HG03135 (cell line): ENCODE results near the gene BARHL2.

Experiments used
- ATAC-seq: cut with Tn5 transposase; IDR thresholded peaks from one replicate; pipeline ENCODE4 v1.9.1; 2021; ENCODE audit warnings: mild to moderate bottlenecking, moderate library complexity; ENCODE audit not compliant: unreplicated experiment

BARHL2 gene

GRCh38 chr1:90724926-90725656 is 8.0 kb upstream of the BARHL2 start:
- no peak for ATAC-seq

DNA sequence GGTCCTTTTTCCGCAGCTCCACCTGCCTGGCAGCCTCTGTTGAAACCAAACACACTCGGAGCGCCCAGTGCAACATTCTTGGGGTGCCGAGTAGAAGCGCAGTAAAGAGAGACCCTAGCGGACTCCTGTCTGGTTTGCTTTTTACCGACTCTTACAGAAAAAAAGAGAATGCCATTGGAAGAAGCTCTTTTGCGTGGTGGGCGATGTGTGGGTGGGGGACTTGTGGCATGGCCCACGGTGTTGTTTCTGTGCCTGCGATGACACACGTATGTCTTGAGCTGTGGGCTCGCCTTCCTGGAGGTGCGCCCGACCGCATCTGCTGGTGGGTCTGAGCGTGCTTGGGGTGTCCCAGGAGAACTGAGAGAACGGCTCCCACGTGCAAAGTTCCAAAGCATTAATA is 7.3 kb upstream of the BARHL2 start:
- ATAC-seq = no peak

DNA sequence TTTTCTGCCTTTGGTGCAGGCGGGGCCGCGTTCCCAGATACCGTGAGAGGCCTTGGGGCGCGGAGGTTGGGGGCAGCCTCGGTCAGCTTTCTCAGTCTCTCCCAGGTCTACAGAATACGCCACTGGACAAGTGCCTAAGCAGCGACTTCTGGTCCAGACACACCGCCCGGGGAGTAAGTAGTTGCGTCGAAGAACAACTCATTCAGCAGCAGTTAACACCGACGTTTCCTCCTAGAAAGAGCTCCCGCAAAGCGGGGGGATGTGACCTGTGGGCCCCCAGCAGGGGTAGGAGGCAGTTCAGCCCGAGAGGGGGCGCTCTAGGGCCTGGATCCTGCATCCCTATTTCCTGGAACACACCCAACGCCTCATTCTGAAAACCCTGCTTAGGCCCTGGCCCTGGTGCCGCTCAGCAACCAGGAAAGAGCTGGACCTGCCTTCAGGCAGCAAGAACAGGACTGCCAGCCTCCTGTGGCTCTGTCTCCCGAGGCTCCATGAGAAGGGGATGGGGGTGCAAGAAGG is 6.5 kb upstream of the BARHL2 start:
- ATAC-seq = no peak

DNA sequence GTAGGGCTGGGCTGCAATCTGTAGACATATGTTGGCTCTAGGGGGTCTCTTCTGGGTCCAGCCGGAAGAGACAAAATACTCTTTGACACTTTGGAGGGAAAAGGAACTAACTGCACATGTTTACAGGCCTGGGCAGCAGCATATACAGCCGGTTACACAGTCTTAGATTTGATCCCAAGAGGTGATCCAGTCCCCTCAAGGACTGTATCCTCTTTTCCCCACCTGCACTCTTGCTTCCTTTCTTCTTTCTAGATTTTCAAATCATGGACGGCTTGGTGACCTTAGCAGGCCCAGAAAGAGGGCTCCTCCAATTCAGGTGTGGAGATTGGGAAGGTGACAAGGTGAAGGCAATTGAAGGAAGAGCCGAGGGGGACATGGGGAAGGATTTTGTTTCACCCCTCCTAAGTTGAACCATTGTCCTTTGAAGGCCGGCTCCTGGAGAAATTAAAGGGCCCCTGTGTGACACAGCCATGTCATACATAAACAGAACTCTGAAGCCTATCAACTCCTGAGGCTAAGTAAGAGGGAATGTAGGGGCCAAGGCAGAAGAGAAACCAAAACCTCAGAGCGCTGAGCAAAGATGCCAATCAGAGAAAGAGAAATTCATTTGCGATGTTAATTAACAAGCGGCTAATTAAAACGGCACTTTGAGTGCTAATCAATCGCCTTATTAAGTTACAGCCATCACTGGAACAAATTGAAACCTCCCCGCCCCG is 5.9 kb upstream of the BARHL2 start:
- ATAC-seq = no peak

DNA sequence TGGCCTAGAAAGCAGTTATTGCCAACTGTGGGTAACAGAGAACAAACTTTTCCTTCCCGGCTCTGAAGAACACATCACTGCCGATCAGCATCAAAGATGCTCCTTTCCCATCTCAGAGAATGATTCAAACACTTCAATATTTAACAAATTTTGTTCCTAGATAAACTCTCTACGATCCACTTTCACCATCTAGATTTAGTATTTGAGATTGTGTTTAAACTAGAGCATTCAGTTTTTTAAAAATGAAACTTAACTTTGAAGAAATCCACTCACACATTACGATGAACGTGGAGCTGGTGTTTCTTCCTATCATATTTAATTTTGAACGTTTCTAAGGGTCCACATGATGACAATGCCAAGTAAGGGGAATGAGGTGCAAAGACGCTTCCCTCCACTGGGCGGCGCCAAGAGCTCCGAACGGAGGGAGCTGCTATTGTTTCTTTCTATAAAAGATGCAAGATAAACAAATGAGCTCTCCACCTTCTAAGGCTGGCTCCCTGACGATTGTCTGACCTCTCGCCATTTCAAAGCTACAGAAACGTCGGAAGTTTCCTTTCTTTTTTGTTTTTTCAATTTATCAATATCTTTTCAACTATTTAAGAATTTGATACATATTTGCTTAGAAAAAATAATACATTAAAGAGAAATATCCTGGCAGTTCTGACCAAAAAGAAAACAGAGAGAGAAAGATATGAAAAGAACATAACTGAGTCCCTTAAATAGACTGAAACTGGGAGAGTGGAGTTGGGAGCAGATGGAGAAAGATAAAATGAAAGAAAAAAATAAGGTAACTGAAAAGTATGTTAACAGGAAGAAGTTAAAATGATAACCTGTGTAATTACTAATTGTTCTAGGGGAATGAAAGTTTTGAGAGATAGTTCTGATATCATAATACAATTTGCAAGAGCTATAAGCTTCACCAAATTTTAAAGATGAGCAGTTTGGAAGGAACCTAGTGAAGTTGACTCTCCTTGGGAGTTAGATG is 4.4 kb upstream of the BARHL2 start:
- no peak for ATAC-seq

DNA sequence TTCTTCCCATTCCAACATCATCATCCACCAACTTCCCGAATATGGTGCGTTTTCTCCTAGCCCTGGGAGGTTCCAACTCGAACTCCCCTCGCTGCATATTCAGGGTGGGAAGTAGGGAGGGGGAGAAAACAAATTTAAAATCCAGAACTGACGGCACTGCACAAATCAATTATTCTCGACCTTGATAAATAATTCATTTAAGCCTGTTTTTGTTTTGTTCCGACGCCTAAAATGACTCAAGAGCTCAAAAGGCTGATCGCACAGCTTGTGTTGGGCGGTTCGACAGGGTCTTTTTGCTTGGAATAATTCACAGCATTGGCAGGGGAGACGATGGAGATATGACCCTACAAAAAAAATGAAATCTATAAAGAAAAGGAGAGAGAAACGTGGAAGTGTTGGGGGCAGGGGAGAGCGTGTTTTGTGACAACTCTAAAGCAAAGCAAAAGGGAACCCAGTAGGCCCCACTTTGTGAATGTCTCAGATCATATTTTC is 3.1 kb upstream of the BARHL2 start:
- no peak for ATAC-seq

DNA sequence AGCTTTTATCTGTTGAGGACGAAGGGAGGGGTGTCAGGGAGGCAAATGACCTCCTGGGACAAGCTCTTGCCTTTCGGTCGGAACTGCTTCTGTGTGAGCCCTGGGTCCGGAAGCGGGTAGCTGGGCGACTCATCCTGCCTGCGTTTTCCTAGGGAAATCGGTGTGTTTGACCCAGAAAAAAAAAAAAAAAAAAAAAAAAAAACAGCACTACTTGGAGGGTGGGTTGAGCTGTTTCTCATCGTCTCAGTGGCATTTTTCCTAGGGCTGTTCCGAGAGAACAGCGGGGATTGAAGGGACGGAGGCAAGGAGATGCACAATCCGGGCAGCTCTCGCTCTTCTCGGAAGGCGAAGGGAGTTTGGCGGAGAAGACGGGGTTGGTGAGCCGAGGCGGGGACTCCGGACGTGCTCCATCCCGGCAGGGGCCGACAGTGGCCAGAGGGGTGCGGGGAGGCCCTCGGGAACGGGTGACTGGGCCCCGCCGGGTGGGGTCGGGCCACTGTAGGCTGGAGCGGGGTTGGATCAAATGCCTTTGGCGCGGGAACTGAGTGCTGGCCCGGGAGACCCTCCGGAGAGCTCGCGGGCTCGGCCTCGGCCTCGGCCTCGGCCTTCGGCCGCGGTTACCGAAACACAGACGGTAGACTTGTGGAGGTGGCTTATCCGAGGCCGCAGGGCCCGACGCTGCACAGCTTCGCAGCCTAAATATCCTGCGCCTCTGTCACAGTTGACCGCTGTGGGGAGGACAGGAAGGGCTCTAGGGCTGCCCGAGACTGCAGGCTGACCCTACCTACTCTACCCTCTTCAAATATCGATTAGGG is 2.4 kb upstream of the BARHL2 start:
- ATAC-seq = no peak

DNA sequence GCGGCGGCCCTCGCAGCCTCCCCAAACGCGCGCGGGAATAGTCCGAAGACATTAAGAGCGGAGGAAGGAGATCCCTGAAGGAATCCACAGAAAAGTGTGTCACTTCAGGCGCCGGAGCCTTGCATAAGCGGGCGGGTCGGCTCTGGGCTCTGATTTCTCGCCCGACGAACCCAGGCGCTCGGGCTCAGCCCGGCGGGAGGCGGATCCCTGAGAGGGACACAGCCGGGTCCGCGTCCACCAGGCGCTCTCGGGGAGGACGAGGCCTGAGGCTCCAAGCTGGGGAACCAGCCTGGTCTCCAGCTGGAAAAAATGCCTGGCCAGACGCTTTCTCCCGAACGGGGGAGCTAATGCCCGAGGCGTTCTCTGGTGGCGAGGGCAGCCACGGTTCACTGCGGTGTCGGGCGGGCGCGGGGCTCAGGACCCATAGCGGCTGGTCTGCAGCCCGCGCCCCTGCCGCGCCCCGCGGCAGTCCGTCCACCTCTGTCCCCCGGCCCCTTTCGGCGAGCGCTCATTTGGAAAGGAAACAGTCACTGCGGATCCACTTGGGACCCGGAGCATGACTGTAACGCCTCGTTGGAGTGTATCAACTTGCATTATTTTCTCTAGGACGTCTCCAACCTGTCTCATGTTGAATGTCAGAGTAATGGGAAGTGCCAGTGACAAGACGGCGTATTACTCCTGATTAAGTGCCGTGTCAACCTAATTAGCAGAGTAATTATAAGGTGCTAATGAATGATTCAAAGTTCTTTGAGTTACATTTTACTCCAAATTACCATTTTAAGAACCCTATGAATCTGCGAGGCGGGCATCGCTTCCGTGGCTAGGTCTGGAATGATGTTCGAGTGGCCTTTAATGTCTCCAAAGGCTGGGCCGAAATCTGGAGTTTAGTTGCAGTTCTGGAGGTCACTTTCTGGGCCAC is 1.6 kb upstream of the BARHL2 start:
- no peak for ATAC-seq

DNA sequence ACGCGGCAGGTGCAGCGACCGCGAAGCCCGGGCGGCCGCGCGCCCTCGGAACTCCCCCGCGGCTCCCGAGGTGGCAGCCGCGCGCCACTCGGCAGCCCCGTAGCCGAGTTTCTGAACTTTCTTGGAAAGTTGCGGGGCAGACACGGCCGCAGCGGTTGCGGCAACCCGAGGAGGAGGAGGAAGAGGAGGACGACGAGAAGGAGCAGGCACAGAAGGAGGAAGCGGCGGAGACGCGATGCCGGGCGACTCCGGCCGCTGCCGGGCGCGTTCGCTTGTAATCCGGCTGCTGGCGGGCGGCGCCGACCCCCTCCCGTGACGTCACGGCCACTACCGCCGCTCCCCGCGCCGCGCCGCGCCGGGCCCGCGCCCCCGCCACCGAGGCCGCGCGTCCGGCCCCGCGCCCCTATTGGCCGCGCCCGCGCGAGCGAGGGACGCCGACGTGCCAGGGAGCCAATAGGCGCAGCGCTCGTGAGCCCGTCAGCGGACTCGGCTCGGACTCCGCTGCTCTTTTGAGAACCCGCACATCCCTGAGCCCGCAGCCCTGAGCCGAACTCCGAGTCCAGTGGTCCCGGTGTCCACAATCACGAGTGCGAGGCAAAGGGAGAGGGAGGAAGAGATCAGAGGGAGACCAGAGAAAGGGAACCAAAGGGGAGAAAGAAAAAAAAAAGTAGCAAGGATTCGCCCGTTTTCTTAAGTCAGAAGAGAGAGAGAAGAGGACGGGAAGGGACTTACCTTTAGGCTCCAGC is 736 bp upstream of the BARHL2 start:
- no peak for ATAC-seq

DNA sequence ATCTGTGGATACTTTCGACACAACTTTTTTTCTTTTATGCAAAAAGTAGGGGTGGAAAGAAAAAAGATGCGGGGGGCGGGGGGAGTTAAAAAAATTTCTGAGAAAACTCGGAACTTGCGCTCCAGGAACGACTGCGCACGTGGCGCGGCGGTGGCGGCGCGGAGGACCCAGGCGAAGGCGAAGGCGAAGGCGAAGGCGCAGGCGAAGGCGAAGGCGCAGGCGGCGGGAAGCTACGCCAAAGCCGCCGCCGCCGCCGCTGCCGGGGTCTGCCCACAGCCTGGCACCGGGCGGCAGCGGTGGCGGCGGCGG is 208 bp upstream of the BARHL2 start:
- ATAC-seq = no peak

DNA sequence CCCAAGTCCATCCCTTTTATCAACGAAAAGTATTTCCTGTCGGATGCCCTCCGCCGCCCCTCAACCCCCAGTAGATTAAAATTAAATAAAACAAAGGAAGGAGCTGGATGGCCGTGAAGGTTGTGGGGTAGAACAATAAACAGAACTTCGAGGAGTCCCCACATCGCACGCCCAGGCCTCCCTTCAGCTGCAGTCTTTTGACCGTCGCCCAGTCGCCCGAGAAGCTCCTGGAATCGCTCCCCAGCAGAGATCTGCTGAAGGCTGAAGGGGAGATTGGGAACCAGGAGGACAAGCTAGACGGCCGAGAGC is 905 bp downstream of the BARHL2 start:
- no peak for ATAC-seq

DNA sequence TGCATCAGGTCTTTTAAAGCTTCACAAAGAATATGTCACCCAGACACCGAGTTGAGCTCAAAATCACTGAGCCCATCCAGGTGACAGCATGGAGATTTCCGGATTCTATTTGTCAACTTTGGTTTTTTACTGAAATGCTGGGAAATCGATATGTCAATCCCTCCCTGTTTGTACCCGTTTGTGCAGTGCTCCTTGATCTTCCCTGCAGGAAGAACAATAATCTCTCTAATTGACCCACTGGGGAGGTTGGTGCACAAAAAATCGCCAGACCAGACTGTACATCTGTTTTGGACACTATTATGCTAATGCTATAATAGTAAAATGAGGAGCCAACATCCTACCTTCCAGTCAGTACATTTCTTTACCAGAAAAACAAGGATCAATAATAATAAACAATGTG is 1.8 kb downstream of the BARHL2 start:
- ATAC-seq = no peak

DNA sequence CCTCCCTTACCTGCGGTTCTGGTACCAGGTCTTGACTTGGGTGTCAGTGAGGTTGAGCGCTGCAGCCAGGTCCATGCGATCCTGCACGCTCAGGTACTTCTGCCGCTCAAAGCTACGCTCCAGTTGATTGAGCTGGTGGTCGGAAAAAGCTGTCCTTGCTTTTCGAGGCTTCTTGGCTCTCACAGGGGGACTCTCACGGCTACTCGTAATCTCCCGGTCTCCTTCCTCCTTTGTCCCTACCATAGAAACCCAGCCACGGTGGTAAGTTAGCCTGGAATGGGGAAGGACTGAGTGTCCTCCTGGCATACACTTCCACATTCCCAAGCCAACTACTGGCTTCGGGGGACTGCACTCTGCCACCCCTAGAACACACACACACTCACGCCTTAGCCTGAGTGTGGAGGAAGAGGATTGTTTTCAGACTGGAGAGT is 2.6 kb downstream of the BARHL2 start:
- no peak for ATAC-seq

- ATAC-seq = no peak
Observed at GRCh38 chr1:90713741-90714509, 3.2 kb downstream of the BARHL2 start.

DNA sequence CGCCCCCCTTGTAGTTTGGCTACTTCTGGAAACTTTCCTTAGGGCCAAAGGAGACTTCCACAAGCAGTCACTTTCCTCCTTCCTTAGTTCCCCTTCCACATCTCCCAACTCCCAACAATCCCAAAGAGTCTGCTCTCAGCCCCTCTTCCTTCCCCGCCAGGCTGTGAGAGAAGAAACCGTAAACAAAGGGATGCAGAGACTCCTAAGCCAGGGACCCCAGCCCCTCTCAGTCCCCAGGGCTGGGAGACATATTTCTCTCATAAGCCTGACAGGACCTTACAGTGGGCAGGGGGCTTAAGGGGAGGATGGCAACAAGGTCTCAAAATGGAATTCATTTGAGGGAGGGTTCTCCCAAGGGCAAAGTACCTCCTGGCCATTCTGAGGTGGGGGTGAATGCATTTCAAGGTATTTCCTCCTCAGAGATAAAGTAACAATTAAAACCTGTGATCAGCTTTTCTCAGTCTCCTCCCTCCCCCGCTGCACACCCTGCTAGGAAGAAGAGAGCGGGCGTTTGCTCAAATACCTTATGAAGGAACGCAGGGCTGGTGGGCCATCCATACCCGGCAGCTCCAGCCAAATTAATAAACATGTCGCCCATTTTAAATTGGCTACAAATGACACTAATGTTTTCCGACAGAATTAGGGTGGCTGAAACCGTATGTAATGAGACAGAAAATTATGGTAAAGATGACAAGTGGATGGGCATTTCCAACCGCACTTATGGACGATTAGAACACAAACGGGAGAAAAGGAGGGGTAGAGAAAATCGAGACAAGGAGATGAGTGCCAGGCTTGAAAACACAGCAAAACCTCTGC is 4.0 kb downstream of the BARHL2 start:
- no peak for ATAC-seq

DNA sequence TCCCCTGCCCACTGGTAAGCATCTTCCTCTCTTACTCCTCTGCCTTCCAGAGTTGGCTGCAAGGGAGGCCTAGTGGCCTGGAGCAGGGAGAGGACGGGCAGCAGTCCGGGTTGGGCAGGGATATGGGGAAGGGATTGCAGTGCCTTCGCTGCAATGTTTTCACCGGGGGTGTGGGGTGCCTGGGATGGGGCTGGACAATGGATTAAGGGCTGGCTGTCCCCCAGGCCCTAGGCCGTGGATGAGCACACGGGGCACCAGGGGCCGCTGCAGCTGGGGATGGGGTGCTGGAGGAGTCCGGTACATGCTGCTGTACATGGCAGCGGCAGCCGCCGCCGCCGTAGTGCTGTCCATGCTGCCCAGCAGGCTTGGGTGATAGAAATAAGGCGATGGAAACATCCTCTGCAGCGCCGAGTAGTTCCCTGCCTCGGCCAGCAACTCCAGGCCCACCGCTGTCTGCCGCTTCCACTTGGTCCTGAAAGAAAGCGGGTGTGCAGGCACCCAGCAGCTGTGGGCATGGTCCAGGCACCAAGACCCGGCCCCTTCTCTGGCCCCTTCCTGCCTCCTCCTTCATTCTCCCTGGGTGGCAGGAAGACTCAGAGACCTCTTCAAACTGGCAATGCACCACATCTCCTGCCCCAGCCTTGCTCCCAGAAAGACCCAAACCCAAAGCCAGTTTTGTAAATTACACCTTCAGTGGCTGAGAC is 4.8 kb downstream of the BARHL2 start:
- no peak for ATAC-seq

- ATAC-seq = no peak
Observed at GRCh38 chr1:90711696-90712095, 5.4 kb downstream of the BARHL2 start.
